ENCODE results near the gene CEACAM8.

- TF ChIP-seq CTCF (IDR thresholded peaks at IDR 0.05) (no peak), POLR2A (IDR thresholded peaks at IDR 0.05) (no peak)
Measured at GRCh38 chr19:42573642-42574041, 21.1 kb downstream of the CEACAM8 start.

All from testis (tissue), 2 donors.